ENCODE measurements around the gene SMG6. TPM values are rescaled to one million over a fixed set of nuclear protein-coding genes. Genes with fewer than 3 reads are reported as not detected.

SMG6 gene
- total RNA-seq, 1 donor from 2014 or later, result 38.1 TPM

DNA sequence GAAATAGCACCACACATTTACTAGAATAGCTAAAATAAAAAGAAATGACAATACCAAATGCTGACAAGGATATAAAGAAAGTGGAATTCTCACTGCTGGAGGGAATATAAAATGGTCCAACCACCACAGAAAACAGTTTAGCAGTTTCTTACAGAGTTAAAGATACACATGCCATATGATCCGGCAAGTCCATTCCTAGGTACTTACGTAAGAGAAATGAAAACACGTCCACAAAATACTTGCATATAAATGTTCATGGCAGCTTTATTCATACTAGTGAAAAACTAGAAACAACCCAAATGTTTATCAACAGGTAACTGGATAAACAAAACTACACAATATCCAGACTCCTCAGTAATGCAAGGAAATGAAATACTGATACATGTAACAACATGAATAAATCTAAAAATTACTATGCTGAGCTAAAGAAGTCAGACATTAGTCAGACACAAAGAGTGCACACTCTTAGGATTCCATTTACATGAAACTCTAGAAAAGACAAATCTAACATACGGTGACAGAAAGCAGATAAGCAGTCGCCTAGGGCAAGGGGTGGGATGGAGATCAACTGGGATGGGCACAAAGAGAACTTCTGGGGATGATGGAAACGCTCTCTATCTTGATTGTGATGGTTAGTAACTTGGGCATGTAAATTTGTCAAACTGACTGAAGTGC is 76.4 kb downstream of the SMG6 start:
- Mint-ChIP-seq H3K36me3 (ENCODE audit: low read depth, unreplicated experiment) (no peaks in the 10 kb centered on the region), H3K4me3 (ENCODE audit: unreplicated experiment) (no peak overlapping the region), H3K9me3 (ENCODE audit: unreplicated experiment) (no peaks in the 10 kb centered on the region), H3K27ac (ENCODE audit: unreplicated experiment) (no peak overlapping the region), H3K27me3 (ENCODE audit: unreplicated experiment) (no peaks in the 10 kb centered on the region), H3K4me1 (ENCODE audit: unreplicated experiment) (no peaks in the 10 kb centered on the region)
- TF ChIP-seq, protein P1, sequence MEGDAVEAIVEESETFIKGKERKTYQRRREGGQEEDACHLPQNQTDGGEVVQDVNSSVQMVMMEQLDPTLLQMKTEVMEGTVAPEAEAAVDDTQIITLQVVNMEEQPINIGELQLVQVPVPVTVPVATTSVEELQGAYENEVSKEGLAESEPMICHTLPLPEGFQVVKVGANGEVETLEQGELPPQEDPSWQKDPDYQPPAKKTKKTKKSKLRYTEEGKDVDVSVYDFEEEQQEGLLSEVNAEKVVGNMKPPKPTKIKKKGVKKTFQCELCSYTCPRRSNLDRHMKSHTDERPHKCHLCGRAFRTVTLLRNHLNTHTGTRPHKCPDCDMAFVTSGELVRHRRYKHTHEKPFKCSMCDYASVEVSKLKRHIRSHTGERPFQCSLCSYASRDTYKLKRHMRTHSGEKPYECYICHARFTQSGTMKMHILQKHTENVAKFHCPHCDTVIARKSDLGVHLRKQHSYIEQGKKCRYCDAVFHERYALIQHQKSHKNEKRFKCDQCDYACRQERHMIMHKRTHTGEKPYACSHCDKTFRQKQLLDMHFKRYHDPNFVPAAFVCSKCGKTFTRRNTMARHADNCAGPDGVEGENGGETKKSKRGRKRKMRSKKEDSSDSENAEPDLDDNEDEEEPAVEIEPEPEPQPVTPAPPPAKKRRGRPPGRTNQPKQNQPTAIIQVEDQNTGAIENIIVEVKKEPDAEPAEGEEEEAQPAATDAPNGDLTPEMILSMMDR (IDR thresholded peaks at IDR 0.05; ENCODE audit: unreplicated experiment), result no peak
- no peak for DNase-seq (ENCODE audit: low spot score)

DNA sequence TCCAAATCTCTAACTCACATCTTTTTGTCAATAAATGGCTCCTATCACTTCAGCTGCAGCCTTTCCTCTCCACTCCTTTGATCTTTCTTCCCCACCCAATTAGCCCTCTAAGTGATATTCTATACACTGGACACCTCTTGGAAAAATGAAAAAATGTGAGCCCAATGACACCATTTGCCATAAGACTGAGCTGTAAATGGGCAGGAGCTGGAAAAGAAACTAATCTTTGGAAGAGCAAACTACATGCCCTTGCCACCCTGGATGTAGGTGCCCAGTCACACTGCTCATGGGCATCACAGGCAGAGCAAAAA is 80.0 kb downstream of the SMG6 start:
- peak overlapping the region; percentile 17 for H3K27ac Mint-ChIP-seq (ENCODE audit: unreplicated experiment)
- H3K4me1 Mint-ChIP-seq (ENCODE audit: unreplicated experiment), result peaks cover 8% of the 10 kb centered on the region
- H3K4me3 Mint-ChIP-seq (ENCODE audit: unreplicated experiment), result no peak overlapping the region

DNA sequence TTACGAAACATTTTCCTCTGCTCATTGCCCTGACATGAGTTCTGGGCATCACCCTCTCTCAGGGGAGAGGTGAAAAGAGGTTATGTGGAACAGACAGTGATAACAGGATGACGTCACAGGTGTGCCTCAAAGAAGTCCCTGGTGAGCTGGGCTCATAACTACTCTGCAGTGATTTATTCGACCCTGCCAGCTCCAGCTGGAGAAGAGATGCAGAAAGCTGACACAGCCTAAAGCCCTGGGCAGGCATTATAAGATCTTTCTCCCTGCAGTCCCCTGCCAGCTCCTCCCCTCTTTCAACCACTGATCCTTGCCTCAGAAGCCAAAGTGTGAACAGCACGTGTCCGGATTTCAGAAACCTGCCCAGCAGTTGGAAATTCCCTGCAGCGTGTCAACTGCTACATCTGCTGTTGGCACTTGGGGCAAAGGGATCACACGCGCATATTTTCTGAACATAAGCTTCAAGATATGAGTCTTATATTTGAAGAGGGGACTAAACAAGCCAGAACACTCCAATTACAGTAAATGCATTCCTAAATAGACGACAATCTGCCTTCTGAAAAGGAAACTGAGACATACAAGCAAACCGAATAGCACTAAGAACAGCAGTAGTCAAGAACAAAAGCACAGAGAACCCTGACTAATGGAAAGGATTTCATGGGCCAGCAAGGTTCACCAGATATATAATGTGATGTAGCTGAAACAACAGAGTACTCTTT is 80.5 kb downstream of the SMG6 start:
- DNase-seq (ENCODE audit: low spot score), result no peak
- Mint-ChIP-seq H3K9me3 (ENCODE audit: unreplicated experiment) (no peaks in the 10 kb centered on the region), H3K27ac (ENCODE audit: unreplicated experiment) (peak overlapping the region; percentile 17), H3K4me3 (ENCODE audit: unreplicated experiment) (no peak overlapping the region), H3K4me1 (ENCODE audit: unreplicated experiment) (peaks cover 8% of the 10 kb centered on the region), H3K27me3 (ENCODE audit: unreplicated experiment) (no peaks in the 10 kb centered on the region), H3K36me3 (ENCODE audit: low read depth, unreplicated experiment) (peaks cover 13% of the 10 kb centered on the region)
- TF ChIP-seq, protein P1 (IDR thresholded peaks at IDR 0.05; ENCODE audit: unreplicated experiment), result no peak

More for the DNA sequence above, 80.0 kb downstream of the SMG6 start:
- no peak for DNase-seq (ENCODE audit: low spot score)
- TF ChIP-seq, protein P1 (IDR thresholded peaks at IDR 0.05; ENCODE audit: unreplicated experiment), result no peak
- H3K27me3 Mint-ChIP-seq (ENCODE audit: unreplicated experiment), result no peaks in the 10 kb centered on the region
- no peaks in the 10 kb centered on the region for H3K9me3 Mint-ChIP-seq (ENCODE audit: unreplicated experiment)
- peaks cover 11% of the 10 kb centered on the region for H3K36me3 Mint-ChIP-seq (ENCODE audit: low read depth, unreplicated experiment)

DNA sequence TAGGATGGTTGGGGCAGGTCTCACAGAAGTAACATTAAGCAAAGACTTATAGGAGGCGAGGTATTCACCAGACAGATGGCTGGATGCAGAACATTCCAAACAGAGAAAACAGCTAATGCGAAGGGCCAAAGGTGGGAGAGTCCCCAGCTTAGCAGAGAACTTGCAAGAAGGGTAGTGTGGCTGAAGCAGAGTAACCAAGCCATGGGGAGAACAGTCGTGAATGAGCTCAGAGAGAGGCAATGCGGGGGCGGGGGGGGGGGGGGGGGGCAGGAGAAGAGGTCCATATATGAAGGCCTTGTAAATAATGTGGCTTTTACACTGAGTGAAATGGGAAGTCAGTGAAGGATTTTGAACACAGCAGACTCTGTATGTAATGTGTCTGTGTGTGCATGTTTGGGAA is 81.3 kb downstream of the SMG6 start:
- DNase-seq (ENCODE audit: low spot score), result no peak
- Mint-ChIP-seq H3K27ac (ENCODE audit: unreplicated experiment) (no peak overlapping the region), H3K27me3 (ENCODE audit: unreplicated experiment) (no peaks in the 10 kb centered on the region), H3K9me3 (ENCODE audit: unreplicated experiment) (no peaks in the 10 kb centered on the region), H3K4me1 (ENCODE audit: unreplicated experiment) (peaks cover 8% of the 10 kb centered on the region), H3K36me3 (ENCODE audit: low read depth, unreplicated experiment) (peaks cover 13% of the 10 kb centered on the region), H3K4me3 (ENCODE audit: unreplicated experiment) (no peak overlapping the region)
- TF ChIP-seq, protein P1 (IDR thresholded peaks at IDR 0.05; ENCODE audit: unreplicated experiment), result no peak

DNA sequence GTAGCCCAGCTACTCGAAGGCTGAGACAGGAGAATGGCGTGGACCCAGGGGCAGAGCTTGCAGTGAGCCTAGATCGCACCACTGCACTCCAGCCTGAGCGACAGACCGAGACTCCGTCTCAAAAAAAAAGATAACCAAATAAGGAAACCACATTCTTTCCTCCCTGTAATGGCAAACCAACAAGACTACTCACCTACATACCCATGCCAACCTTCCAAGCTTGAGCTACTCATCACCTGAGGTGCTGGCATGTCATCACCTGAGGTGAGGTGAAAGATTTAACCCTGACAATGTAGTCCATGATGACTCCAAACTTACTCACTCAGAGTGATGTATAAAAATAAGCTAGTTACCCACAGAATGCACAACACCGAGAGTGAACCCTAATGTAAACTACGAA is 85.2 kb downstream of the SMG6 start:
- TF ChIP-seq, protein P1 (IDR thresholded peaks at IDR 0.05; ENCODE audit: unreplicated experiment), result no peak
- H3K36me3 Mint-ChIP-seq (ENCODE audit: low read depth, unreplicated experiment), result peaks cover 13% of the 10 kb centered on the region
- H3K27ac Mint-ChIP-seq (ENCODE audit: unreplicated experiment), result no peak overlapping the region
- H3K27me3 Mint-ChIP-seq (ENCODE audit: unreplicated experiment), result peaks cover 1% of the 10 kb centered on the region
- DNase-seq (ENCODE audit: low spot score), result no peak
- peaks cover 30% of the 10 kb centered on the region for H3K4me1 Mint-ChIP-seq (ENCODE audit: unreplicated experiment)
- H3K4me3 Mint-ChIP-seq (ENCODE audit: unreplicated experiment), result no peak overlapping the region
- no peaks in the 10 kb centered on the region for H3K9me3 Mint-ChIP-seq (ENCODE audit: unreplicated experiment)

All from endothelial cell (in vitro differentiated cells).